HG02973 (cell line): Measurements from ENCODE around the gene HK1.
A peak's percentile ranks its signal among the peaks of the same experiment; 100 is the strongest.
"Not testable (repeated sequence)": the region's sequence is repeated elsewhere in the genome, so short reads cannot be mapped to it uniquely, and the experiment has no call there.

Source experiments
- ATAC-seq: cut with Tn5 transposase; IDR thresholded peaks from one replicate; pipeline ENCODE4 v1.9.1; 2021; ENCODE audit warnings: moderate library complexity; ENCODE audit not compliant: unreplicated experiment

The HK1 gene

GRCh38 chr10:69325637-69326523 lies 47.6 kb downstream of the HK1 start:
- not testable (repeated sequence) for ATAC-seq

GRCh38 chr10:69326692-69327091 lies 48.4 kb downstream of the HK1 start:
- no peak for ATAC-seq

GRCh38 chr10:69327463-69328379 lies 49.4 kb downstream of the HK1 start:
- peak; percentile 68 for ATAC-seq

GRCh38 chr10:69328380-69328735 lies 50.1 kb downstream of the HK1 start:
- ATAC-seq = no peak

GRCh38 chr10:69328888-69329287 lies 50.6 kb downstream of the HK1 start:
- ATAC-seq = not testable (repeated sequence)

- ATAC-seq = no peak
Measured at GRCh38 chr10:69329721-69330178, 51.5 kb downstream of the HK1 start.

- no peak for ATAC-seq
Measured at GRCh38 chr10:69331161-69331560, 52.9 kb downstream of the HK1 start.

GRCh38 chr10:69332278-69333010 lies 54.1 kb downstream of the HK1 start:
- ATAC-seq = no peak

GRCh38 chr10:69333205-69333604 lies 54.9 kb downstream of the HK1 start:
- ATAC-seq = no peak

GRCh38 chr10:69333865-69334301 lies 55.6 kb downstream of the HK1 start:
- not testable (repeated sequence) for ATAC-seq

GRCh38 chr10:69334302-69335062 lies 56.2 kb downstream of the HK1 start:
- ATAC-seq = no peak

- ATAC-seq = no peak
Measured at GRCh38 chr10:69335063-69335587, 56.8 kb downstream of the HK1 start.

- no peak for ATAC-seq
Measured at GRCh38 chr10:69335613-69336012, 57.3 kb downstream of the HK1 start.

GRCh38 chr10:69336952-69337295 lies 58.6 kb downstream of the HK1 start:
- no peak for ATAC-seq

GRCh38 chr10:69337296-69338132 lies 59.2 kb downstream of the HK1 start:
- no peak for ATAC-seq

- no peak for ATAC-seq
Measured at GRCh38 chr10:69338133-69338456, 59.8 kb downstream of the HK1 start.

- no peak for ATAC-seq
Measured at GRCh38 chr10:69338547-69339450, 60.5 kb downstream of the HK1 start.

- ATAC-seq = no peak
Measured at GRCh38 chr10:69340695-69341094, 62.4 kb downstream of the HK1 start.
